GM18526 (cell line): Measurements from ENCODE around the gene SUPT20HL1.

Experiments used
- POLR2A ChIP-seq: IDR thresholded peaks from 3 replicates; pipeline ENCODE4 v1.6.1; 2011; ENCODE audit not compliant: insufficient read length; ENCODE audit errors: extremely low read depth

The SUPT20HL1 gene

GRCh38 chrX:24392709-24393108 lies 32.3 kb downstream of the SUPT20HL1 start:
- no peak for TF ChIP-seq POLR2A

- TF ChIP-seq POLR2A: no peak
Measured at GRCh38 chrX:24395775-24396174, 35.3 kb downstream of the SUPT20HL1 start.

DNA sequence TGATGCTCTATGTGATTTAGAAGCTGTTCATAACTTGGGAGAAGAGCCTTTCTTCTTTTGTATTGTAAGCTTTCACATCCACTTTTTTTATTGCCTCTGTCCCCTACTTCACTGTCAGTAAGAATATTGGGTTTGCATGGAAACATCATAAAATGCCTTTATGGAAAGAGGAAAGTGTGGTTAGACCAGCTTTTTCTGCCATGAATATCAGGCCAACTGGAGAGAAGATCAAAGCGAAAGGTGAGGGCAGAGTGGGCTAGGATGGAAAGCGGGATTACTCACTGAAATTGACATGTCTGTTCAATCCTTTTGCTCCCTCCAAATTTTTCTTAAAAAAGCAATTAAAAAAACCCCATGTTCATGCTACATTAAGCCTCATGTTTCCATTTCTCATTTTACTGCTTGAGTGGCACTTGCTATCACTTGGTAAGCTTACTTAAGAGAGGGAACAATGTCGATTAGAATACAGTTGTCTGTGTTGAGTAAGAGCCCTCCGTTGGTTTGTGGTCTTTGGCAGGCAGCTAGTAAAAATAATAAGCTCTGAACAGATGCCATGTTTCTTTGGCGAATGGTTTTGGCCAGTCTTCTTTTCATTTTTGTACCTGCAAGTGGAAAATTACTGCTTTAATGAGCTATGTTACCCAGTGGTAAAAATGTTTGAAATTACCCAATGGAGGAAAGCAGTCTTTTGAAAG lies 35.9 kb downstream of the SUPT20HL1 start:
- no peak for TF ChIP-seq POLR2A

DNA sequence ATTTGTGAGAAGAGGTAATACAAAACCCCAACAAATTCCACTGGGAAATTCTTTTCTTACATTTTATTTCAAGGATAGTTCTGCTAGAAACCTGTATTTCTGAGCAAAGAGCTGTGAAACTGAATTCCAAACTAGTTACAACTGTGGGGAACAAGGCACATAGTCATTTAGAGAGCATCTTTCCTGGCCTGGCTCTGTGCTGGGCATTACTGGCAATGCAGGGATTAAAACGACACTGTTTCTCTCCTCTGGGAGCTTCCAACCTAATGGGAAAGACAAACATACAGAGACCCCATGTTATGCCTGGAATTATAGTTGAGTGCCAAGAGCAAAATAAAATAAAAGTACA lies 36.5 kb downstream of the SUPT20HL1 start:
- no peak for TF ChIP-seq POLR2A

- no peak for TF ChIP-seq POLR2A
Measured at GRCh38 chrX:24398766-24399165, 38.3 kb downstream of the SUPT20HL1 start.

GRCh38 chrX:24399550-24399949 lies 39.1 kb downstream of the SUPT20HL1 start:
- TF ChIP-seq POLR2A: no peak

DNA sequence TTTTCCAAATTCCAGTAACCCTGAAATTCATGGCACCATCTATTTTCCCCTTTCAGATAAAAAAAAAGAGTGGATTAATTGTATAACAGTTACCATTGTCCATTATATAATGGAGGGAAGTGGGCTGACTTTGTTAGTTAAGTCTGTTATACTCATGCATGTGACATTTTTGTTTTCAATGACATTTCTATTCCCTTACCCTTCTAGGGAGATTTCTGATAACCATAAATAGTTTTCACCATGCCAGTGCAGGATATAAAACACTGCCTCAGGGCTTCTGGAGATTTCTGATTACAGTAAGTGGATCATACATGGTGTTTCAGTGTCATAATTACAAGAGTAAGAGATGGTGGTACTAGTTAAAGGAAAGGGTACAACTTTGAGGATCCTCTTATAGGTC lies 45.5 kb downstream of the SUPT20HL1 start:
- TF ChIP-seq POLR2A: no peak
